HepG2 (cell line): ENCODE data around the gene CBLN3. TPM values are rescaled to one million over a fixed set of nuclear protein-coding genes. Genes with fewer than 3 reads are reported as not detected.
A peak's percentile ranks its signal among the peaks of the same experiment; 100 is the strongest.

Source experiments
- ATF7 ChIP-seq, 2 experiments: fragments of 450-650 bp in 1 of 2; sonication (generic) in 1 of 2; formaldehyde crosslinking in 1 of 2; IDR thresholded peaks; 2 replicates each; pipeline versions ENCODE4 v1.4.0 to v1.6.1; 2016 to 2020; ENCODE audit warnings: antibody characterized with exemption in 1 of 2, mild to moderate bottlenecking in 1 of 2, missing genetic modification reagents in 1 of 2
- BHLHE40 ChIP-seq: IDR thresholded peaks from 2 replicates; pipeline ENCODE4 v1.6.1; 2011; ENCODE audit warnings: low read length, improper control_type of control experiment
- CCDC6 ChIP-seq: sonication (generic); formaldehyde crosslinking; IDR thresholded peaks from 2 replicates; pipeline ENCODE4 v1.8.1; 2022; ENCODE audit warnings: mild to moderate bottlenecking, missing genetic modification reagents, moderate library complexity
- HDAC2 ChIP-seq: sonication (generic); formaldehyde crosslinking; IDR thresholded peaks from 2 replicates; pipeline ENCODE4 v1.4.0; 2020; ENCODE audit warnings: missing genetic modification reagents
- HMGA1 ChIP-seq: sonication (generic); formaldehyde crosslinking; conservative IDR thresholded peaks from 2 replicates; pipeline ENCODE4 v1.4.0; 2020; ENCODE audit warnings: missing genetic modification reagents
- HNF1B ChIP-seq: sonication (generic); formaldehyde crosslinking; IDR thresholded peaks from 2 replicates; pipeline ENCODE4 v1.5.1; 2020; ENCODE audit warnings: mild to moderate bottlenecking, moderate library complexity, missing genetic modification reagents
- HNRNPH1 ChIP-seq: fragments of 200-400 bp; formaldehyde crosslinking; optimal IDR thresholded peaks from 2 replicates; pipeline ENCODE3; 2017; ENCODE audit warnings: mild to moderate bottlenecking, low read depth, low read length
- KLF12 ChIP-seq: sonication (generic); formaldehyde crosslinking; IDR thresholded peaks from 2 replicates; pipeline ENCODE4 v1.4.0; 2020; ENCODE audit warnings: missing genetic modification reagents, borderline replicate concordance
- MTERF4 ChIP-seq: sonication (generic); formaldehyde crosslinking; IDR thresholded peaks from 2 replicates; pipeline ENCODE4 v1.8.0; 2023; ENCODE audit warnings: mild to moderate bottlenecking, missing genetic modification reagents
- MYPOP ChIP-seq: sonication (generic); formaldehyde crosslinking; IDR thresholded peaks from 2 replicates; pipeline ENCODE4 v1.8.1; 2023; ENCODE audit warnings: mild to moderate bottlenecking, moderate library complexity, missing genetic modification reagents
- NFATC3 ChIP-seq: sonication (generic); formaldehyde crosslinking; IDR thresholded peaks from 2 replicates; pipeline ENCODE4 v1.5.1; 2020; ENCODE audit warnings: mild to moderate bottlenecking, missing genetic modification reagents
- RXRA ChIP-seq: sonication (generic); formaldehyde crosslinking; IDR thresholded peaks from 2 replicates; pipeline ENCODE4 v1.5.1; 2020; ENCODE audit warnings: missing genetic modification reagents
- SALL2 ChIP-seq: sonication (generic); formaldehyde crosslinking; IDR thresholded peaks from 2 replicates; pipeline ENCODE4 v1.8.1; 2023; ENCODE audit warnings: mild to moderate bottlenecking, missing genetic modification reagents, inconsistent platforms
- SOX6 ChIP-seq, 2 experiments: fragments of 450-650 bp in 1 of 2; sonication (generic) in 1 of 2; formaldehyde crosslinking in 1 of 2; IDR thresholded peaks; 2 replicates each; pipeline versions ENCODE4 v1.4.0 to v1.6.1; 2017 to 2020; ENCODE audit warnings: antibody characterized with exemption in 1 of 2, mild to moderate bottlenecking in 1 of 2, missing genetic modification reagents in 1 of 2
- TEAD3 ChIP-seq: optimal IDR thresholded peaks from 2 replicates; pipeline ENCODE3; 2016; ENCODE audit warnings: borderline replicate concordance
- XRCC5 ChIP-seq: fragments of 200-400 bp; formaldehyde crosslinking; optimal IDR thresholded peaks from 2 replicates; pipeline ENCODE3; 2017; ENCODE audit warnings: mild to moderate bottlenecking, low read length
- ZNF17 ChIP-seq: sonication (generic); formaldehyde crosslinking; IDR thresholded peaks from 2 replicates; pipeline ENCODE4 v1.5.0; 2020; ENCODE audit warnings: mild to moderate bottlenecking, missing genetic modification reagents
- ZNF251 ChIP-seq: sonication (generic); formaldehyde crosslinking; IDR thresholded peaks from 2 replicates; pipeline ENCODE4 v1.9.0; 2021; ENCODE audit warnings: mild to moderate bottlenecking, missing genetic modification reagents
- ZNF343 ChIP-seq: sonication (generic); formaldehyde crosslinking; IDR thresholded peaks from 2 replicates; pipeline ENCODE4 v1.4.0; 2020; ENCODE audit warnings: mild to moderate bottlenecking, missing genetic modification reagents
- ZNF382 ChIP-seq: sonication (generic); formaldehyde crosslinking; IDR thresholded peaks from 2 replicates; pipeline ENCODE4 v1.5.0; 2020; ENCODE audit warnings: missing genetic modification reagents, mild to moderate bottlenecking, borderline replicate concordance
- ZNF441 ChIP-seq: sonication (generic); formaldehyde crosslinking; IDR thresholded peaks from 2 replicates; pipeline ENCODE4 v1.7.0; 2021; ENCODE audit warnings: missing genetic modification reagents, borderline replicate concordance
- ZNF484 ChIP-seq: sonication (generic); formaldehyde crosslinking; IDR thresholded peaks from 2 replicates; pipeline ENCODE4 v1.5.1; 2020; ENCODE audit warnings: mild to moderate bottlenecking, low read depth, missing genetic modification reagents, borderline replicate concordance
- ZNF615 ChIP-seq: sonication (generic); formaldehyde crosslinking; IDR thresholded peaks from 2 replicates; pipeline ENCODE4 v1.5.0; 2020; ENCODE audit warnings: mild to moderate bottlenecking, missing genetic modification reagents, borderline replicate concordance
- ZNF670 ChIP-seq: sonication (generic); formaldehyde crosslinking; IDR thresholded peaks from 2 replicates; pipeline ENCODE4 v1.8.0; 2022; ENCODE audit warnings: mild to moderate bottlenecking, missing genetic modification reagents, borderline replicate concordance
- polyA plus RNA-seq, 8 experiments: library from polyadenylated mRNA; depleted of rRNA in 3 of 8; stranded (reverse) in 7 of 8; unstranded in 1 of 8; fragments of >200 nt; fragmentation: Illumina TruSeq in 4 of 8; extraction: Trizol in 4 of 8; gene quantifications; 2 replicates each; pipeline versions ENCODE4 v1.2.1 to v1.2.3, GENCODE V29; 2011 to 2016; ENCODE audit warnings: low read depth in 4 of 8, missing spikeins in 1 of 8, mixed read lengths in 1 of 8; ENCODE audit not compliant: insufficient read depth in 1 of 8
- total RNA-seq, 5 experiments: library from RNA; depleted of rRNA; stranded (reverse); fragments of >200 nt; fragmentation: Illumina TruSeq; extraction: Trizol; gene quantifications; 2 replicates each; pipeline ENCODE4 v1.2.3, GENCODE V29; 2016; ENCODE audit warnings: low read depth in 1 of 5

The CBLN3 gene
- total and polyA plus RNA-seq, 2 of the 13 experiments (the other 11 are each of a cell fraction or from before 2014, with no cell fraction given), result 0.66 to 0.98 TPM

DNA sequence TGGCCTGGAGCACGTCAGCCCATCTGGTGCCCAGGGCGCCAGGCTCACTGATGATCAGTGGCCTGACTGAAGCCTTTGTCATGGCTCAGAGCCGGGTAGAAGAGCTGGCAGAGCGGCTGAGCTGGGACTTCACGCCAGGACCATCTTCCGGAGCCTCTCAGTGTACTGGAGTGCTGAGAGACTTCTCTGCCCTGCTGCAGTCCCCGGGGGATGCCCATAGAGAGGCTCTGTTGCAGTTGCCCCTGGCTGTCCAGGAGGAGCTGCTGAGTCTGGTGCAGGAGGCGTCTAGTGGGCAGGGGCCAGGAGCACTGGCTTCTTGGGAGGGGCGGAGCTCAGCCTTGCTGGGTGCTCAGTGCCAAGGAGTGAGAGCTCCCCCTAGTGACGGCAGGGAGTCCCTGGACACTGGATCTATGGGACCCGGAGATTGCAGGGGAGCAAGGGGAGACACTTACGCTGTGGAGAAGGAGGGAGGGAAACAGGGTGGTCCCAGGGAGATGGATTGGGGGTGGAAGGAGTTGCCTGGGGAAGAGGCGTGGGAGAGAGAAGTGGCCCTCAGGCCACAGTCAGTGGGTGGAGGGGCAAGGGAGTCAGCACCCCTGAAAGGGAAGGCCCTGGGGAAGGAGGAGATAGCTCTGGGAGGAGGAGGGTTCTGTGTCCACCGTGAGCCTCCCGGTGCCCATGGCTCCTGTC, 2.2 kb upstream of the CBLN3 start (continued):
- TF ChIP-seq MYPOP (CRISPR knock-in tag), result no peak
- TF ChIP-seq ZNF251 (CRISPR knock-in tag), result peak; percentile 20; the same call in 1 of the 2 replicates
- TF ChIP-seq HNF1B (CRISPR knock-in tag), result no peak
- TF ChIP-seq ZNF615 (CRISPR knock-in tag), result no peak
- peak; percentile 80; the same call in 1 of the 2 replicates for TF ChIP-seq HDAC2
- no peak for TF ChIP-seq ZNF484 (CRISPR knock-in tag)
- TF ChIP-seq ZNF670 (CRISPR knock-in tag), result no peak
- TF ChIP-seq MTERF4 (CRISPR knock-in tag), result no peak
- TF ChIP-seq ATF7 (IDR thresholded peaks at IDR 0.05), result no peak
- peak; percentile 90; the same call in 1 of the 2 replicates for TF ChIP-seq ATF7 (CRISPR knock-in tag; IDR thresholded peaks at IDR 0.05)
- TF ChIP-seq HNRNPH1, result no peak
- no peak for TF ChIP-seq ZNF17
- TF ChIP-seq RXRA (CRISPR knock-in tag), result peak; percentile 45; the same call in 1 of the 2 replicates
- 0 out of 2 replicates have a peak, but pooled peaks have one; percentile 40 for TF ChIP-seq BHLHE40
- no peak for TF ChIP-seq SOX6 (IDR thresholded peaks at IDR 0.05)
- TF ChIP-seq SOX6 (CRISPR knock-in tag; IDR thresholded peaks at IDR 0.05), result peak; percentile 49
- no peak for TF ChIP-seq CCDC6
- TF ChIP-seq KLF12, result no peak; the same call in 1 of the 2 replicates
- no peak for TF ChIP-seq ZNF382 (CRISPR knock-in tag)
- no peak for TF ChIP-seq NFATC3
- peak; percentile 99 for TF ChIP-seq XRCC5
- no peak for TF ChIP-seq HMGA1
- TF ChIP-seq SALL2 (CRISPR knock-in tag), result no peak; the same call in 1 of the 2 replicates
- TF ChIP-seq TEAD3 (CRISPR knock-in tag), result no peak
- 0 out of 2 replicates have a peak, but pooled peaks have one; percentile 34 for TF ChIP-seq ZNF441 (CRISPR knock-in tag)
- no peak for TF ChIP-seq ZNF343 (CRISPR knock-in tag)
